ENCODE measurements around the gene UQCC2.

DNA sequence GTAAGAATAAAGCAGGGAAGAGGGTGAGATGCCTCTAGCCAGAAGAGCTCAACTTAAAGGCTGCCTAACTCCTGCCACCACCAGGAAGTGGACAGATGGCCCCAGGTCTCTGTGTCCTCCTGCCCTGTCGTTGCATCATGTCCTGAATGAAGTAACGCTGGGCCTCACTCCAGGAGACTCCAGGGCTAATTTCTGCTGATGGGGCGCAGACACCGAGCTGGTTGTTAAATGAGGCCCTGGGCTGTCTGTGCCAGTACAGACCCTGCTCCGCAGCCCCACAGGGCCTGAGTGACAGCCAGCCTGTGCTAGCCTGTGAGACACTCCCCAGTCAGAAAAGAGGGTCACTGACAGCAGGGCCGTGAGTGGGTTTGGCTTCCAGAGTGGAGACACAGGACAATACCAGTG is 28.7 kb upstream of the UQCC2 start:
- TF ChIP-seq, protein P1, sequence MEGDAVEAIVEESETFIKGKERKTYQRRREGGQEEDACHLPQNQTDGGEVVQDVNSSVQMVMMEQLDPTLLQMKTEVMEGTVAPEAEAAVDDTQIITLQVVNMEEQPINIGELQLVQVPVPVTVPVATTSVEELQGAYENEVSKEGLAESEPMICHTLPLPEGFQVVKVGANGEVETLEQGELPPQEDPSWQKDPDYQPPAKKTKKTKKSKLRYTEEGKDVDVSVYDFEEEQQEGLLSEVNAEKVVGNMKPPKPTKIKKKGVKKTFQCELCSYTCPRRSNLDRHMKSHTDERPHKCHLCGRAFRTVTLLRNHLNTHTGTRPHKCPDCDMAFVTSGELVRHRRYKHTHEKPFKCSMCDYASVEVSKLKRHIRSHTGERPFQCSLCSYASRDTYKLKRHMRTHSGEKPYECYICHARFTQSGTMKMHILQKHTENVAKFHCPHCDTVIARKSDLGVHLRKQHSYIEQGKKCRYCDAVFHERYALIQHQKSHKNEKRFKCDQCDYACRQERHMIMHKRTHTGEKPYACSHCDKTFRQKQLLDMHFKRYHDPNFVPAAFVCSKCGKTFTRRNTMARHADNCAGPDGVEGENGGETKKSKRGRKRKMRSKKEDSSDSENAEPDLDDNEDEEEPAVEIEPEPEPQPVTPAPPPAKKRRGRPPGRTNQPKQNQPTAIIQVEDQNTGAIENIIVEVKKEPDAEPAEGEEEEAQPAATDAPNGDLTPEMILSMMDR (conservative IDR thresholded peaks at IDR 0.05; ENCODE audit: low read length), result no peak
- no peak for TF ChIP-seq EZH2phosphoT487 (IDR thresholded peaks at IDR 0.05; ENCODE audit: borderline replicate concordance, low read depth, low read length)
